HCEC 1CT (cell line): ENCODE data around the gene MT1E.
"Not testable (repeated sequence)": the region's sequence is repeated elsewhere in the genome, so short reads cannot be mapped to it uniquely, and the experiment has no call there.

Experiments
- DNase-seq: peaks from one replicate; pipeline ENCODE4 v3.0.0-alpha.2; 2017

Gene MT1E

GRCh38 chr16:56649271-56649670 is 23.7 kb downstream of the MT1E start:
- DNase-seq = no peak

GRCh38 chr16:56649820-56650219 is 24.2 kb downstream of the MT1E start:
- no peak for DNase-seq

- no peak for DNase-seq
These were observed 26.0 kb downstream of the MT1E start, which contains the start of gene MT1B for GRCh38 chr16:56651586-56651985. Gene MT1B, plus strand, starts transcription at chr16:56651886. Its CDS starts 68 bp downstream, at chr16:56651954.

GRCh38 chr16:56652600-56652999 is 27.0 kb downstream of the MT1E start:
- no peak for DNase-seq

- no peak for DNase-seq
These were observed 27.6 kb downstream of the MT1E start for GRCh38 chr16:56653218-56653617.

- no peak for DNase-seq
These were observed 32.2 kb downstream of the MT1E start, which contains the start of gene MT1F for GRCh38 chr16:56657555-56658326. Gene MT1F, plus strand, starts transcription at chr16:56657959. Its CDS starts 100 bp downstream, at chr16:56658059.

- no peak for DNase-seq
These were observed 32.8 kb downstream of the MT1E start for GRCh38 chr16:56658327-56658875.

GRCh38 chr16:56662357-56663354 is 37.1 kb downstream of the MT1E start:
- no peak for DNase-seq

- no peak for DNase-seq
These were observed 38.9 kb downstream of the MT1E start for GRCh38 chr16:56664506-56664905.

GRCh38 chr16:56665286-56666261 is 40.0 kb downstream of the MT1E start:
- not testable (repeated sequence) for DNase-seq

- no peak for DNase-seq
These were observed 42.3 kb downstream of the MT1E start, which contains the start of gene MT1G for GRCh38 chr16:56667581-56668571. Gene MT1G, minus strand, starts transcription at chr16:56668065. Its CDS starts 72 bp downstream, at chr16:56667993.

GRCh38 chr16:56669005-56669839 is 43.6 kb downstream of the MT1E start, which contains the start of gene MT1H:
Gene MT1H, plus strand, starts transcription at chr16:56669814. Its CDS starts 71 bp downstream, at chr16:56669885.
- no peak for DNase-seq

GRCh38 chr16:56669840-56670619 is 44.4 kb downstream of the MT1E start:
- no peak for DNase-seq

GRCh38 chr16:56670620-56670934 is 45.0 kb downstream of the MT1E start:
- DNase-seq = no peak

- not testable (repeated sequence) for DNase-seq
These were observed 46.1 kb downstream of the MT1E start for GRCh38 chr16:56671691-56672090.

- not testable (repeated sequence) for DNase-seq
These were observed 46.6 kb downstream of the MT1E start for GRCh38 chr16:56672171-56672570.

GRCh38 chr16:56672761-56673536 is 47.4 kb downstream of the MT1E start:
- no peak for DNase-seq

GRCh38 chr16:56673921-56674320 is 48.3 kb downstream of the MT1E start:
- no peak for DNase-seq
